NCI-H345 (cell line): ENCODE data around the gene MAP3K7.

Source experiments
- DNase-seq: peaks from one replicate; lab custom pipeline; 2025; lab: John Stamatoyannopoulos, UW

The MAP3K7 gene

GRCh38 chr6:90586836-90587638 lies at the start of gene MAP3K7:
Gene MAP3K7, minus strand, starts transcription at chr6:90587072. Its CDS starts 189 bp downstream, at chr6:90586883.
- DNase-seq: peak; percentile 94

- no peak for DNase-seq
These were observed 44.2 kb upstream of the MAP3K7 start for GRCh38 chr6:90631046-90631445.

GRCh38 chr6:90621581-90621980 lies 34.7 kb upstream of the MAP3K7 start:
- no peak for DNase-seq

GRCh38 chr6:90619221-90619620 lies 32.3 kb upstream of the MAP3K7 start:
- DNase-seq: no peak

GRCh38 chr6:90612313-90612680 lies 25.4 kb upstream of the MAP3K7 start:
- DNase-seq: no peak

GRCh38 chr6:90611543-90612312 lies 24.9 kb upstream of the MAP3K7 start:
- DNase-seq: no peak

GRCh38 chr6:90610751-90611542 lies 24.1 kb upstream of the MAP3K7 start:
- peak; percentile 61 for DNase-seq

- no peak for DNase-seq
These were observed 23.5 kb upstream of the MAP3K7 start for GRCh38 chr6:90610301-90610750.

GRCh38 chr6:90605749-90606340 lies 19.0 kb upstream of the MAP3K7 start:
- no peak for DNase-seq

- DNase-seq: no peak
These were observed 17.7 kb upstream of the MAP3K7 start for GRCh38 chr6:90604546-90604945.

GRCh38 chr6:90599151-90599550 lies 12.3 kb upstream of the MAP3K7 start:
- no peak for DNase-seq

- DNase-seq: no peak
These were observed 11.5 kb upstream of the MAP3K7 start for GRCh38 chr6:90598192-90598951.

GRCh38 chr6:90596967-90597539 lies 10.2 kb upstream of the MAP3K7 start:
- no peak for DNase-seq

- DNase-seq: no peak
These were observed 9.0 kb upstream of the MAP3K7 start for GRCh38 chr6:90595854-90596253.

GRCh38 chr6:90586546-90586835 lies 381 bp downstream of the MAP3K7 start:
- DNase-seq: no peak

GRCh38 chr6:90584636-90585255 lies 2.1 kb downstream of the MAP3K7 start:
- no peak for DNase-seq

- no peak for DNase-seq
These were observed 2.9 kb downstream of the MAP3K7 start for GRCh38 chr6:90583836-90584481.

- no peak for DNase-seq
These were observed 3.6 kb downstream of the MAP3K7 start for GRCh38 chr6:90583179-90583835.

GRCh38 chr6:90581146-90581545 lies 5.7 kb downstream of the MAP3K7 start:
- DNase-seq: no peak
